ENCODE results near the gene LRRC49. TPM values are rescaled to one million over a fixed set of nuclear protein-coding genes. Genes with fewer than 3 reads are reported as not detected.

The LRRC49 gene
- total and polyA plus RNA-seq, 11 donors = 13.3 to 123 (median 60.3) TPM

DNA sequence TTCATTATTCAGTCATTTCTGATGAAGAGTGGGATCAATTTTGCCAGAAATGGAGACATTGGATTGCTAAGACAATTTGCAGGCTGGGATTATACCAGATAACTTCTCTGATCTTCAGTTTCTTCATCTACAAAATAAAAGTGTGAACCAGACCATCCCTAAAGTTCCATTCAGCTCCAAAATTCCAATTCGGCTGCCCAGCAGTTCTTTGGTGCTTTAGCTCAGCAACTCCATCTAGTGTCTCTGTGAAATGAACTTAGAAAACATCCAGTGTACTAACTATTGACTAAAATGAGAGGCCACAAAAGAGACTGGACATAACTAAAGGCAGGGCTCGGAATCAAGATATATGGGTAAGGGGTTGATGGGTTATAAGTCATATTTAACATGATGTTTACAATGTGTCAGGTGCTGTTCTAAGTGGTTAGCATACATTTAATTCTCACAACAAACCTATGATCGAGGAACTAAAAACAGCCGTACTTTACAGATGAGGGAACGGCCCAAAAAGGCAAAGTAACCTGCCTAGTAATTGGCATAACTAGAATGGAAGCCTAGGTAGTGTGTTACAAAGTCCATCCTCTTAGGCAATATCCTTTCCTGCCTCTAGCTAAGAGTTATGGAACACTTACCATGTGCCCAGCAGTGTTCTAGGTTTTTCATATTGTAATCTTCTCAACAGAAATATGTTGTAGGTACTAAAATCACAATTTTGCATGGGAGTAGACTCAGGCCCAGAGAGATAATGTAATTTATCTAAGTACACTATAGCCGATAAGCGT lies 17.4 kb upstream of the LRRC49 start:
- TF ChIP-seq, protein P1, sequence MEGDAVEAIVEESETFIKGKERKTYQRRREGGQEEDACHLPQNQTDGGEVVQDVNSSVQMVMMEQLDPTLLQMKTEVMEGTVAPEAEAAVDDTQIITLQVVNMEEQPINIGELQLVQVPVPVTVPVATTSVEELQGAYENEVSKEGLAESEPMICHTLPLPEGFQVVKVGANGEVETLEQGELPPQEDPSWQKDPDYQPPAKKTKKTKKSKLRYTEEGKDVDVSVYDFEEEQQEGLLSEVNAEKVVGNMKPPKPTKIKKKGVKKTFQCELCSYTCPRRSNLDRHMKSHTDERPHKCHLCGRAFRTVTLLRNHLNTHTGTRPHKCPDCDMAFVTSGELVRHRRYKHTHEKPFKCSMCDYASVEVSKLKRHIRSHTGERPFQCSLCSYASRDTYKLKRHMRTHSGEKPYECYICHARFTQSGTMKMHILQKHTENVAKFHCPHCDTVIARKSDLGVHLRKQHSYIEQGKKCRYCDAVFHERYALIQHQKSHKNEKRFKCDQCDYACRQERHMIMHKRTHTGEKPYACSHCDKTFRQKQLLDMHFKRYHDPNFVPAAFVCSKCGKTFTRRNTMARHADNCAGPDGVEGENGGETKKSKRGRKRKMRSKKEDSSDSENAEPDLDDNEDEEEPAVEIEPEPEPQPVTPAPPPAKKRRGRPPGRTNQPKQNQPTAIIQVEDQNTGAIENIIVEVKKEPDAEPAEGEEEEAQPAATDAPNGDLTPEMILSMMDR (IDR thresholded peaks at IDR 0.05) = peak; percentile 31 to 74 (median 62)
- no peak for TF ChIP-seq POLR2A (IDR thresholded peaks at IDR 0.05)
- H3K9me3 ChIP-seq = no peaks in the 10 kb centered on the region
- DNase-seq = no peak
- peaks cover 0 to 6% (median 3%) of the 10 kb centered on the region in 12 donors for H3K4me1 ChIP-seq
- peak; percentile 11 to 67 (median 59) for ATAC-seq
- no peak overlapping the region for H3K4me3 ChIP-seq
- 77 to 81% (median 80%) methylated on average over 7 of the region's 7 CpGs for WGBS, 4 donors
- intact Hi-C loops (cut with DNase I) = loop anchor here (1.0 to 10.0 kb wide), 8 partner anchors 48 to 200 kb away; no protein-coding TSS in a partner anchor
- no peaks in the 10 kb centered on the region for H3K27me3 ChIP-seq
- no peak overlapping the region for H3K27ac ChIP-seq
- no peaks in the 10 kb centered on the region for H3K36me3 ChIP-seq

- no peaks in the 10 kb centered on the region for H3K4me1 ChIP-seq
- H3K4me3 ChIP-seq = no peak overlapping the region
- DNase-seq = no peak
- H3K36me3 ChIP-seq = peaks cover 0 to 2% (median 0%) of the 10 kb centered on the region in 9 donors
- no peaks in the 10 kb centered on the region for H3K9me3 ChIP-seq
- intact Hi-C loops (cut with DNase I) = loop anchor here in 8 of 10 donors (5.0 to 10.0 kb wide), 4 partner anchors 49 to 201 kb away; no protein-coding TSS in a partner anchor
- no peak for ATAC-seq
- TF ChIP-seq POLR2A (IDR thresholded peaks at IDR 0.05) = no peak
- TF ChIP-seq, protein P1 (IDR thresholded peaks at IDR 0.05) = no peak
- no peaks in the 10 kb centered on the region for H3K27me3 ChIP-seq
- no peak overlapping the region for H3K27ac ChIP-seq
- 74 to 83% (median 78%) methylated on average over 3 of the region's 3 CpGs for WGBS, 4 donors
Observed at GRCh38 chr15:70876011-70876410, 16.6 kb upstream of the LRRC49 start.

DNA sequence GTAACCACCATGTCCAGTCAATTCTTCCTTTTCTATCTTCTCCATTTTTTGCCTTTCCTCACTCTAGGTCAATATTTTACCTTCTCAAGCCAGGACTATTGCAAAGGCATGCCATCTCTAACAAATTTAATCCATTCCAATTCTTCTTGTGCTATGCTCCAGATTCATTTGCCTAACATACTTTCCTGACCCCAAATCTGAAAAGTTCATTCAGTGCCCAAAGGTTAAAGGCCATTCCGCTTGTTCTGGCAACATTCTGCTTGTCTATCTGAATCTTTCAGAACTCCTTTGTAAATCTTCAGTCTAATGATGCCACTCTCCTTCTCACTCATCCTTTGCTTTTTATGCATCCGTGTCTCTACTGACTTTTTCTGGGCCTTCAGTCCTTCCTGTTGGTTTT lies 15.9 kb upstream of the LRRC49 start:
- TF ChIP-seq, protein P1 (IDR thresholded peaks at IDR 0.05) = no peak
- no peak for TF ChIP-seq POLR2A (IDR thresholded peaks at IDR 0.05)
- H3K27me3 ChIP-seq = no peaks in the 10 kb centered on the region
- no peak overlapping the region for H3K27ac ChIP-seq
- ATAC-seq (no peak), DNase-seq (no peak)
- 75 to 77% (median 76%) methylated on average over 2 of the region's 2 CpGs for WGBS, 4 donors
- H3K9me3 ChIP-seq = no peaks in the 10 kb centered on the region
- H3K4me3 ChIP-seq = no peak overlapping the region
- intact Hi-C loops (cut with DNase I) = loop anchor here in 8 of 10 donors (5.0 to 10.0 kb wide), 4 partner anchors 49 to 202 kb away; no protein-coding TSS in a partner anchor
- H3K4me1 ChIP-seq = no peaks in the 10 kb centered on the region
- H3K36me3 ChIP-seq = peaks cover 0 to 5% (median 0%) of the 10 kb centered on the region in 9 donors

DNA sequence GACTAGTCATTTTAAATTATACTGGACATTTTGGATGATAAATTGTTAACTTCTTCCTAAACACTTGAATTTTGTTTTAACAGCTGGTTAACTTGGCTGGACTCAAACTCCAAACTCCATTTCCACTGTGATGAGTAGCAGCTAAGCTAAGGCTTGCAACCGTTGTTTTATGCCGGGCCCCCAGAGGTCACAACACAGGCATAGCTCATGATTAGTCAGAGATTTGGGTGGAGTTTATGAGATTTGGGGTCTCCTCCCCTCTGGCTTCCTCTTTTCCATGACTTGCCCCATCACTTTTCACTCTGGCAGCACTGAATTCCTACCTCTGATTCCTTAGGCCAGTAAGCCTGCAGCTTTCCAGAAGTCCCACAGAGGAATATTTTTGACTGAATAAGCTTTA lies 13.2 kb upstream of the LRRC49 start:
- no peak overlapping the region for H3K4me3 ChIP-seq
- H3K36me3 ChIP-seq = peaks cover 0 to 10% (median 0%) of the 10 kb centered on the region in 9 donors
- no peaks in the 10 kb centered on the region for H3K27me3 ChIP-seq
- H3K9me3 ChIP-seq = no peaks in the 10 kb centered on the region
- H3K27ac ChIP-seq = no peak overlapping the region
- intact Hi-C loops (cut with DNase I) = loop anchor here in 8 of 10 donors (5.0 to 10.0 kb wide), 4 partner anchors 52 to 205 kb away; no protein-coding TSS in a partner anchor
- TF ChIP-seq POLR2A (IDR thresholded peaks at IDR 0.05) = no peak
- TF ChIP-seq, protein P1 (IDR thresholded peaks at IDR 0.05) = no peak
- peak in 2 of 4 donors; percentile 66 to 78 for ATAC-seq
- no peaks in the 10 kb centered on the region for H3K4me1 ChIP-seq
- 69 to 77% (median 72%) methylated on average over 2 of the region's 2 CpGs for WGBS, 4 donors
- peak in 1 of 5 donors; percentile 52 for DNase-seq

Measured in heart left ventricle (tissue), 16 donors.